HepG2 (cell line): Measurements from ENCODE around the gene TET3. TPM values are rescaled to one million over a fixed set of nuclear protein-coding genes. Genes with fewer than 3 reads are reported as not detected.

Experiments
- ATAC-seq: fragments of 200-7000 bp; cut with Tn5 transposase; 3 replicates; pipeline ENCODE4 v1.9.1; 2020; ENCODE audit warnings: mild to moderate bottlenecking, moderate library complexity
- BruUV-seq: library from RNA; stranded (reverse); fragments of 400-500 nt; replicated peaks from 2 replicates; lab custom pipeline; 2021; lab: Mats Ljungman, UMichigan
- CTCF ChIA-PET: fragments of 300-600 bp; formaldehyde crosslinking; extraction: SDS; loops from one replicate; lab custom pipeline; 2021; ENCODE audit warnings: low total read pairs, inconsistent platforms, low intra/inter-chr PET ratio; lab: Yijun Ruan, JAX
- POLR2A ChIA-PET: fragments of 350-600 bp; sonication (Branson Sonifier 250); formaldehyde crosslinking; loops from one replicate; lab custom pipeline; 2020; ENCODE audit warnings: antibody characterized with exemption, inconsistent platforms; lab: Yijun Ruan, JAX
- DNase-seq: peaks from one replicate; pipeline ENCODE4 v3.0.0-alpha.2; 2015; ENCODE audit warnings: low spot score
- FAIRE-seq: peaks from 3 replicates; lab custom pipeline; 2011; peaks lifted over from hg19 to GRCh38; lab: Jason Lieb, UNC
- H2AFZ ChIP-seq: one replicate; pipeline ENCODE4 v1.6.1; 2011; ENCODE audit warnings: low read length, inconsistent platforms
- H3K27ac ChIP-seq: fragments of 300-600 bp; 3 replicates; pipeline ENCODE4 v1.8.0; 2011; ENCODE audit warnings: mixed run types, mild to moderate bottlenecking, mixed read lengths, low read length, inconsistent platforms; ENCODE audit not compliant: insufficient read depth; ENCODE audit errors: extremely low read length
- H3K27me3 ChIP-seq, 2 experiments: fragments of 200-600 bp in 1 of 2; 2 replicates in 1 of 2; 3 replicates in 1 of 2; pipeline versions ENCODE4 v1.6.0 to v1.8.0; 2011; ENCODE audit warnings: low read length in 2 of 2, mild to moderate bottlenecking in 2 of 2, moderate library complexity in 2 of 2, inconsistent platforms in 1 of 2; ENCODE audit not compliant: insufficient read depth in 2 of 2, control insufficient read depth in 1 of 2
- H3K36me3 ChIP-seq, 2 experiments: fragments of 200-600 bp in 1 of 2; replicated peaks in 1 of 2; 2 replicates in 1 of 2; 3 replicates in 1 of 2; pipeline versions ENCODE4 v1.5.1 to v1.8.0; 2011; ENCODE audit warnings: low read length in 2 of 2, inconsistent platforms in 1 of 2; ENCODE audit not compliant: insufficient read depth in 2 of 2, control insufficient read depth in 1 of 2
- H3K4me1 ChIP-seq: 2 replicates; pipeline ENCODE4 v1.5.1; 2012; ENCODE audit warnings: low read length, inconsistent platforms; ENCODE audit not compliant: insufficient read depth
- H3K4me2 ChIP-seq: 2 replicates; pipeline ENCODE4 v1.6.0; 2011; ENCODE audit warnings: low read depth, low read length, inconsistent platforms
- H3K4me3 ChIP-seq, 3 experiments: fragments of 200-600 bp in 1 of 3; sonication (generic), shearing (Covaris generic) in 1 of 3; replicated peaks in 1 of 3; 2 replicates each; pipeline ENCODE4 v1.5.1; 2011 to 2016; ENCODE audit warnings: low read length in 3 of 3, inconsistent platforms in 2 of 3, low read depth in 2 of 3, mild to moderate bottlenecking in 2 of 3, control low read depth in 1 of 3, mixed read lengths in 1 of 3; ENCODE audit not compliant: insufficient read depth in 1 of 3
- H3K79me2 ChIP-seq: one replicate; pipeline ENCODE4 v1.6.1; 2011; ENCODE audit warnings: low read length, inconsistent platforms; ENCODE audit not compliant: insufficient read depth
- H3K9ac ChIP-seq: 2 replicates; pipeline ENCODE4 v1.6.0; 2011; ENCODE audit warnings: mild to moderate bottlenecking, low read depth, low read length, inconsistent platforms; ENCODE audit not compliant: insufficient read depth
- H3K9me3 ChIP-seq: 2 replicates; pipeline ENCODE4 v1.5.1; 2012; ENCODE audit warnings: mild to moderate bottlenecking, low read length
- H4K20me1 ChIP-seq: 2 replicates; pipeline ENCODE4 v1.6.0; 2011; ENCODE audit warnings: inconsistent platforms, mild to moderate bottlenecking, low read length, moderate library complexity; ENCODE audit not compliant: insufficient read depth
- CENPBD1 ChIP-seq: sonication (generic); formaldehyde crosslinking; IDR thresholded peaks from 2 replicates; pipeline ENCODE4 v1.8.0; 2022; ENCODE audit warnings: missing genetic modification reagents, low read depth, mild to moderate bottlenecking, borderline replicate concordance
- CENPX ChIP-seq: sonication (generic); formaldehyde crosslinking; IDR thresholded peaks from 2 replicates; pipeline ENCODE4 v1.9.0; 2021; ENCODE audit warnings: mild to moderate bottlenecking, missing genetic modification reagents, moderate library complexity
- CERS6 ChIP-seq: sonication (generic); formaldehyde crosslinking; IDR thresholded peaks from 2 replicates; pipeline ENCODE4 v1.5.0; 2020; ENCODE audit warnings: missing genetic modification reagents
- FOXO4 ChIP-seq: sonication (generic); formaldehyde crosslinking; conservative IDR thresholded peaks from 2 replicates; pipeline ENCODE4 v1.8.1; 2023; ENCODE audit warnings: missing genetic modification reagents
- KDM3A ChIP-seq: IDR thresholded peaks from 2 replicates; pipeline ENCODE4 v1.6.1; 2018; ENCODE audit warnings: low read depth, missing compliant biosample characterization
- KDM6A ChIP-seq: IDR thresholded peaks from 2 replicates; pipeline ENCODE4 v1.6.1; 2016; ENCODE audit warnings: low read depth
- MXD3 ChIP-seq: IDR thresholded peaks from 2 replicates; pipeline ENCODE4 v1.6.1; 2016; ENCODE audit warnings: mild to moderate bottlenecking, missing biosample characterization, missing genetic modification reagents
- ZBTB40 ChIP-seq, 2 experiments: fragments of 450-650 bp in 1 of 2; sonication (generic) in 1 of 2; formaldehyde crosslinking in 1 of 2; IDR thresholded peaks; 2 replicates each; pipeline versions ENCODE4 v1.6.1 to v1.8.0; 2016 to 2022; ENCODE audit warnings: antibody characterized with exemption in 1 of 2, mild to moderate bottlenecking in 1 of 2, missing genetic modification reagents in 1 of 2
- ZNF329 ChIP-seq: sonication (generic); formaldehyde crosslinking; IDR thresholded peaks from 2 replicates; pipeline ENCODE4 v1.9.0; 2021; ENCODE audit warnings: low read depth, mild to moderate bottlenecking, missing genetic modification reagents
- ZNF331 ChIP-seq: sonication (generic); formaldehyde crosslinking; IDR thresholded peaks from 2 replicates; pipeline ENCODE4 v1.4.0; 2020; ENCODE audit warnings: missing genetic modification reagents
- ZNF564 ChIP-seq: sonication (generic); formaldehyde crosslinking; IDR thresholded peaks from 2 replicates; pipeline ENCODE4 v1.8.1; 2023; ENCODE audit warnings: mild to moderate bottlenecking, missing genetic modification reagents
- WGBS: methylation state at CpG from one replicate; pipeline ENCODE4 v1.1.6; 2017; ENCODE audit warnings: low lambda C conversion rate; 5-methylcytosine and 5-hydroxymethylcytosine counted together
- in situ Hi-C: cut with HindIII; loops from 2 replicates; pipeline ENCODE4 v1.10.0; 2017; ENCODE audit warnings: low pct_unique_long_range_greater_than_20kb; ENCODE audit not compliant: extremely low pct_ligation_motif_present
- intact Hi-C: fragments of 100-400 bp; cut with micrococcal nuclease; formaldehyde crosslinking; loops from one replicate; pipeline ENCODE4 v1.10.0; 2022; ENCODE audit not compliant: unreplicated experiment
- polyA plus RNA-seq, 8 experiments: library from polyadenylated mRNA; depleted of rRNA in 3 of 8; stranded (reverse) in 7 of 8; unstranded in 1 of 8; fragments of >200 nt; fragmentation: Illumina TruSeq in 4 of 8; extraction: Trizol in 4 of 8; gene quantifications; 2 replicates each; pipeline versions ENCODE4 v1.2.1 to v1.2.3, GENCODE V29; 2011 to 2016; ENCODE audit warnings: low read depth in 4 of 8, missing spikeins in 1 of 8, mixed read lengths in 1 of 8; ENCODE audit not compliant: insufficient read depth in 1 of 8
- total RNA-seq, 5 experiments: library from RNA; depleted of rRNA; stranded (reverse); fragments of >200 nt; fragmentation: Illumina TruSeq; extraction: Trizol; gene quantifications; 2 replicates each; pipeline ENCODE4 v1.2.3, GENCODE V29; 2016; ENCODE audit warnings: low read depth in 1 of 5

Gene TET3
- total and polyA plus RNA-seq, 2 of the 13 experiments (the other 11 are each of a cell fraction or from before 2014, with no cell fraction given): 4.3 to 6.8 TPM

- H3K79me2 ChIP-seq: peaks cover 13% of the 10 kb centered on the region
- 95% methylated on average over 9 of the region's 9 CpGs for WGBS
- ATAC-seq: peak; percentile 24
- TF ChIP-seq CENPX (CRISPR knock-in tag) (no peak), MXD3 (CRISPR knock-in tag) (no peak), CERS6 (no peak), ZNF331 (CRISPR knock-in tag) (no peak), FOXO4 (CRISPR knock-in tag) (no peak), KDM6A (CRISPR knock-in tag) (no peak), KDM3A (CRISPR knock-in tag) (no peak), ZNF329 (CRISPR knock-in tag) (no peak), CENPBD1 (no peak), ZNF564 (CRISPR knock-in tag) (no peak), ZBTB40 (IDR thresholded peaks at IDR 0.05) (no peak), ZBTB40 (CRISPR knock-in tag; IDR thresholded peaks at IDR 0.05) (no peak)
Measured at GRCh38 chr2:74020702-74021406, 36.1 kb downstream of the TET3 start.

More at GRCh38 chr2:74020702-74021406, 36.1 kb downstream of the TET3 start:
- POLR2A ChIA-PET: no interaction called here
- no peak for FAIRE-seq
- H2AFZ ChIP-seq: no peak overlapping the region
- H3K27ac ChIP-seq: no peak overlapping the region
- no peaks in the 10 kb centered on the region for H3K27me3 ChIP-seq
- no peak overlapping the region for H3K4me2 ChIP-seq
- intact Hi-C loops: no loop called here
- CTCF ChIA-PET: no interaction called here
- H4K20me1 ChIP-seq: no peaks in the 10 kb centered on the region
- H3K9me3 ChIP-seq: no peaks in the 10 kb centered on the region
- H3K36me3 ChIP-seq: peaks cover 3 to 10% of the 10 kb centered on the region in 2 experiments; a peak in 3 of 5 replicates
- no peak for DNase-seq
- no peak overlapping the region for H3K4me3 ChIP-seq
- in situ Hi-C loops: no loop called here
- H3K9ac ChIP-seq: no peak overlapping the region
- no peaks in the 10 kb centered on the region for H3K4me1 ChIP-seq
- BruUV-seq: no TSS peak
